Femur (tissue), 1 donor: ENCODE results near the gene RNASEH2B.

Source experiments
- DNase-seq: peaks from one replicate; pipeline ENCODE4 v3.0.0-alpha.2; 2017

RNASEH2B gene

DNA sequence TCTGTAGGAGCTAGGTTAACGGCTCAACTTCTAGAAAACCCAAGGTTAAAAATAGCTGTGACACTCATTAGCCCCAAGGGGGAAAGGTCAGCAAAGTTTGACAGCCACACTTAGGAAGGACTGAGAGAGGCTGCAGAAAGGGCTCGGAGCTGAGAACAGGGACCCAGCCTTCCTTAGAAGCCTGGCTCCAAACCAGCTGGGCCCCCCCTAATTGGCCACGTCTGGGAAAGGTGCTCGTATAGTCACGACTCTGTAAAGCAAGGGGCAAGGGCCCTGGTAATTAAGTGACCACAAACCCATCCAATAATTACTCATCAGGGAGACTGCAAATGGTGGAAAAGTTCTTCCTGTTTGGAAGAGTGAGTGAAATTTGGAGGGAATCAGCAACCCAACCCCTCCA lies 90.5 kb downstream of the RNASEH2B start:
- peak; percentile 41 for DNase-seq

GRCh38 chr13:51000571-51001260 lies 91.1 kb downstream of the RNASEH2B start:
- peak; percentile 93 for DNase-seq

- DNase-seq: no peak
Observed at GRCh38 chr13:51001335-51001734, 91.7 kb downstream of the RNASEH2B start.

DNA sequence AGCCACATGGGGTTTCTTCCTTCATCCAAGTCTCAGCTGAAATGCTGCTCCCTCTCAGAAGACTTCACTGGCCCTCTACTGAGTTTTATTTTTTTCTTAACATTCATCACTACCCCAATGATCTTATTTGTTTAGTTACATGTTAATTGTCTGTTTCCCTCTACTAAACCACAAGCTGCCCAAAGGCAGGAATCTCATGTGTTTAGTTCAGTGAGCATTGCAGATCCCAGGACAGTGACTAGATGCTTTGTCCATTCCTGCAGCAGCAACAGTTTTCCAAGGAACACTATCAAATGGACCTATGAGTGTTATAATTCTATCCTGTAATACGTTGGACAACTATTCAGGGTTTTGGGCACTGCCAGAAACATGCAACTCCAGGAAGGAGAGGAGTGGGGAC lies 93.1 kb downstream of the RNASEH2B start:
- no peak for DNase-seq

GRCh38 chr13:51003642-51004041 lies 94.1 kb downstream of the RNASEH2B start:
- no peak for DNase-seq

DNA sequence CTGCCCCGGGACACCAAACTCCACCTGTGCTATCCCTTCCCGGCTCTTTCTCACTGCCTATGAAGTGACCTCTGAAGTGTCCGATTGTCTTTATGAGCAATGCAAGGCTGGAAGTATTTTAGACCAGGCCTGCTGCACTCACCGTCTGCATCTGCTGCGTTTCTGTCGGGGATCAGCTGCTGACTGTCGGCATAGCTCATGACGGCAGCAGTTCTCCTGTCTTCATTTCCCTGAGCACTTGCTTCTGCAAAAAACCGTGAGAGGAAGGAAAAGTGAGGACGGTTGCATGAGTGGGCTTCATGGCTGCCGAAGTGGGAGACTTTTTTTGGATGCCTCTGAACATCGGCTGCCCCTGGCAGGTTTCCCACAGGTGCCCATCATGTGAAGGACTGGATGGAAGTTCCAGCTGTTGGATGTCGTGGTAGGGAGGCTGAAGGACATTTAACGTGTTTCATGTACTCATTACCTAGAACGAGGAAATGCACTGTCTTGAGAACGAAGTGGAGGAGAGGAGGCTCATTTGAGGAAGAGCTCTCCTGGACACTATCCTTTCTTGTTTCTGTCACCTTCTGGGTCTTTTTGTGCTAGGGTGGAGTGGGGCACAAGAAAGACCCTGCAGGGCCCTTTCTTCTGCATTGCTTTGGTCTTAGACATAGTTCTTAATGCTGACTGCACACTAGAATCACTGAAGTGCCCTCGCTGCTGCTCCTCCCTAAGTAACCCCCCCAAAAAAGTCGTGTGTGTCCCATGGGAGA lies 94.7 kb downstream of the RNASEH2B start:
- no peak for DNase-seq

DNA sequence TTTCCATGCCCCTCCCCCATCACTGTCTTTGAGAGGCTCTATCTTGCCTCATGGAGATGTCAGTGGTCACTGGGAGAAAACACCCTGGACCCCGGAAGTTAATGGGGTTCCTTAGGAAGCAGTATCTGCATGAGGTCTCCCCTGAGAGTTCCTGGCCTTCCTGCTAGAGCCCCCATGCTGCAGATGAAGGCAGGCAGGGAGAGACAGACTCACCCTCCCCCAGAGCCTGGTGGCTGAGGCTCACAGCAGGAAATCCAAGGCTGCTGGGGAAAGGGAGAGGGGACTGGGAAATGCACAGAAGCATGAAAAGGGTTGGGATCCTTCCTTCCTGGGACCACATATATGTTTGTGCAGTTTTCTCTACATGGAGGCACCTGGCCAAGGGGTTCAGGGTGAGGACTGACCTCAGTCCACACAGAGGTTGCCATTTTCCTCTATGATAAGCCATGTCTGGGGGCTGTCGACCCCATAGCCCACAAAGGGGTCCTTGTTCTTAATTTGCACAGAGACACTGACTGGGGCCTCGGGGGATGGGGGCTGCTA lies 95.4 kb downstream of the RNASEH2B start:
- no peak for DNase-seq

DNA sequence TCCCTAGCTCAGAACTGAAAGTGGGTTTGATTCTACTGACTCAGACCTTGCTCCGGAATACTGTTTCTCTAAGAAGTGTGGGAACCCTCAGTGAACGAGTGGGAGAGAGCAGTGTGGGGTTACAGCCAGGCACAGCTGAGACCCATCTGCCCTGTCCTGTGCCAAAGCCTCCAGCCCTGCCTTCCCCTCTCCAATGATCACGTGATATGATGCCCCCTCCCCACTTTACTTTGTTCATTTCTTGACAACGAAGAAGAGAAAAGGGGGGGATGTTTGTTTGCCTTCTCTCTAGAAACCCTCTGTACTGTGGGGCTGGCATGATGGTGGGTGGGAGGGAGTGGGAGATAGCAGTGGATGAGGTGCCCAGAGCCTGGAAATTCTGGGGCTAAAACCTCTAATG lies 96.0 kb downstream of the RNASEH2B start:
- DNase-seq: no peak
